DMS 273 (cell line): Measurements from ENCODE around the gene EWSR1.

Source experiments
- DNase-seq: peaks from one replicate; lab custom pipeline; 2025; ENCODE audit not compliant: unreplicated experiment; lab: John Stamatoyannopoulos, UW

EWSR1 gene

DNA sequence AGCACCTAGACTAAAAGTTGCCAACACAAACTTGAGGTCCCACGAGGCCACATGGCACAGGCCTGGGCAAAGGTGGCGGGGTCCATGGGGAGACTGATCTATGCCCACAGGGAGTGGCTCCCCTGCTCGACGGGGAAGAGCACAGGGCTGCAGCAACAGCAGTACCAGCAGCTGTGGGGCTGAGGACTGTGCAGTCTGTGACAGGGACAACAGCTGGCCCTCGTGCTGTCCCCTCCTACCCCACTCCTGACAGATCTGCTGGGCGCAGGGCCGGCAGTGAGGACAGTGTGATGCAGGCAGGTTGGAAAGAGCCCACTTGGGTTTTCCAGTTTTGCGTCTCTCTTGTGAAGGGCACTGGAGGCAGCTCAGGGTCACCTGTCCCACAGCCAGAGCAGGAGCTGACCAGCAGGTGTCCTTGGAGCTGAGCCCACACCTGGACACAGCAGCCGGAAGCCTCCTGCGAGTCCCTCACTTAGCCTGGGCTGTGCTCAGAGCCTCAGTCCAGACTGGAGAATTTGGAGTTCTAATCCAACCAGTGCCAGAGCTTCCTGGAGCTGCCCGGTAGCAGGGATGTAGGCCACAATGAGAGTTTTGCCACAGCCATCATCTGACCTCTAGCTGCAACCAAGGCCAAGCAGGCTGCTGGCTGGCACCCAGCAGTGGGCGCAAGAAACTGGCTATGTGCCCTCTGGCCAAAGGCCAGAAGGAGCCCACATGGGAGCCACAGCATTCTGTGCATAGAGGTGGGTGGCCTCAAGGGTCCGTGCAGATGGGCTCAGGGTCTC is 34.8 kb downstream of the EWSR1 start:
- DNase-seq: peak; percentile 55

DNA sequence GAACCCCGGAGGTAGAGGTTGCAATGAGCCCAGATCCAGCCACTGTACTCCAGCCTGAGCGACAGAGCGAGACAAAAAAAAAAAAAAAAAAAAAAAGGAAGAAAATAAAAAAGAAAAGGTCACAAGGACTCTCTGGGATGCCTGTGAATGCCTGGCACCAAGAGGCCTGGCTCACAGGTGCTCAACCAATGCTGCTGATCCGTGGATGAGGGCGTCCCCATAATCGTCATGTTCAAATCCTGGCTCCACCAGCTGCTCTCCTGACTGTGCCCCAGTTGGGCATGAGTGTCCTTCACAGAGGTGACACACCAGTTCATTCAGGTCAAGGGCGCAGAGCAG is 37.7 kb downstream of the EWSR1 start:
- no peak for DNase-seq

DNA sequence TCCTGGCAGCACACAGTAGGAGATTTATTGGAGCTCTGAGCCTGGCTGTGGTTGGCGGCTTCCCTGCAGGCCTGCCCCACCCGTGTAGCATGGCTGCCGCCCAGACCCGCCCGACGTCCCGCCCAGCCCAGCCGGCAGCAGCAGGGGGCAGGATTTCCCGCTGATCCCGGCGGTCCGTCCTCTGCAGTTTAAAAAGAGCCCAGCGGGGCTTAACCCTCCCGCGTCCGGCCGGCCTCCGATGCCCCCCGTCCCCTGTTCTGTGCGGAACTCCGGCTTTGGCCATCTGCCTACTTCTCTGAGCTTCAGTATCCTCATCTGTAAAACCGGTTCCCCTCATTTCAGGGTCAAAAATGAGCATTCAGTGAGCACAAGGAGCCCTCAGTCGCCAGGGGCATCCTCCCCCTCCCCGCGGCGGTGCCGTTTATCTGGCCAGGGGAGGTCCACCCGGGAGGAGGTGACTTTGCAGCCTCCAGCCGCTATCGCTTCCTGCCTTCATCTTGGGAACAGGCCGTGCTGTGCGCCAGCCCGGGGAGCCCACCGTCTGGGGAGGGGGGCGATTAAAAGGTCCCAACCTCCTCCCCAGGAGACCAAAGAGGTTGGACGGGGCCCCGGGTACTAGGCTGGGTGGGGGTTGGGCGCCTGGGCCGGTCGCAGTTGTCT is 38.2 kb downstream of the EWSR1 start, which contains the start of gene GAS2L1:
Gene GAS2L1, plus strand, starts transcription at position 476 of the 660 bp plus-strand sequence. CDS start 1,456 bp downstream, outside the sequence.
- peak; percentile 83 for DNase-seq

DNA sequence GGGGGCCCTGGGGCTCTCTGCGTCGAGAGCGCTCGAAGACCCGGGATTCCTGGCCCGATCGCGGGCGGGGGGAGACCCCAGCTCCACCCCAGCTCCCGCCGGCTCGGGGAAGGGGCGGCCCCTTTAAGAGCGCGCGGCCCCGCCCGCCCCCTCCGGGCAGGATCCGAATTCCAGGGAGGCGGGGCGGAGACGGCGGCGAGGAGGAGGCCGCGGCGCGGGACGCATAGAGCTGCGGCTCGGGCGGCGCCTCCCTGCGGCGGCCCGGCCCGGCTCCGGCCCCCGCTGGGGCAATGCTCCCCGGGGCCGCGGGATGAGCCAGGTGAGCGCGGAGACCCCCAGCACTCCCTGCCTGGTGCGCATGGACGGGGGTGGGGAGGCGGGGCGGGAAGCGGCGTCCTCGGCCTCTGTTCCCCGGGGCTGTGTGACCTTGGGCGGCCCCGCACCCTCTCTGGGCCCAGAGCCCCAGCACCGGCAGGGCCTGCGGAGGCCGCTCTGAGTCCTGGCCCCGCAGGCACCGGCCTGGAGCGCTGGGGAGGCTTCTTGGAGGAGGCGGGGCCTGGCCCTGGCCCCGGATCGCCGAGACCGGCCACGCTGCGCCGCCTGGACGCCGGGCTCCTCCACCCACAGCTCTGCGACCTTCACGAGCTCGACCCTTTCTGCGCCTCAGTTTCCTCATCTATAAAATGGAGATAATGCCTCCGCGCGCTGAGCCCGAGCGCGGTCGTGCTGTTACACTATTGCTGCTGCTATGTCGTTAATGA is 38.9 kb downstream of the EWSR1 start:
- DNase-seq: peak; percentile 90

DNA sequence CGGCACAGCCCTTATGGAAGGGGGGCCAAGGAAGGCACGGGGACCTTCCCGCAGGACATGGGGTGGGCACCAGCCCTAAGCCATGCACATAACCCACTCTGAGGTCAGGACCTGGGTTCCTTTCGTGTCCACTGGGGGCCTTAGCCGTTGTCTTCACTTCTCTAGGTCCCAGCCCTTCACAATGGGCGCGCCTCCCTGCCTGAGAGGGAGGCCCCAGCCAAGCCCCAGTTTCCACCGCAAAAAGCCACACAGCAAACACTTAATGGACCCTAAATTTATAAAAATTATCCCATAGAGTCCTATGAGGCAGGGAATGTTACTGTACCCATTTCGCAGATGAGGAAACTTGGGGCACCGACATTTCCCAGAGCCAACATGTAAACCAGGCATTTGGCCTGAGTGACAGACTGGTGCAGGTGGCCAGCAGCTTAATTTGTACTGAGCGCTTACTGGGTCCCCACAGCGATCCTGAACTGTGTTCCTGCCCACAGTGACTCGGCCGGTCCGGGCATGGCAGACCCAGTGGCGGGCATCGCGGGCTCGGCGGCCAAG is 39.6 kb downstream of the EWSR1 start:
- DNase-seq: no peak

DNA sequence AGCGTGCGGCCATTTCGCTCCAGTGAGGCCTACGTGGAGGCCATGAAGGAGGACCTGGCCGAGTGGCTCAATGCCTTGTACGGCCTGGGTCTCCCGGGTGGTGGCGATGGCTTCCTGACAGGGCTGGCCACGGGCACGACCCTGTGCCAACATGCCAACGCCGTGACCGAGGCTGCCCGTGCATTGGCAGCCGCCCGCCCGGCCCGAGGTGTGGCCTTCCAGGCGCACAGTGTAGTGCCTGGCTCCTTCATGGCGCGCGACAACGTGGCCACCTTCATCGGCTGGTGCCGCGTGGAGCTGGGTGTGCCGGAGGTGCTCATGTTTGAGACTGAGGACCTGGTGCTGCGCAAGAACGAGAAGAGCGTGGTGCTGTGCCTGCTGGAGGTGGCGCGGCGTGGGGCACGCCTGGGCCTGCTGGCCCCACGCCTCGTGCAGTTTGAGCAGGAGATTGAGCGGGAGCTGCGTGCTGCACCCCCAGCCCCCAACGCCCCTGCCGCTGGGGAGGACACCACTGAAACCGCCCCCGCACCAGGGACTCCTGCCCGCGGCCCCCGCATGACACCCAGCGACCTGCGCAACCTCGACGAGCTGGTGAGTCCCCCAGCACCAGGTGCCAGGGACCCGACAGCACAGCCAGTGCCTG is 40.2 kb downstream of the EWSR1 start:
- DNase-seq: no peak

DNA sequence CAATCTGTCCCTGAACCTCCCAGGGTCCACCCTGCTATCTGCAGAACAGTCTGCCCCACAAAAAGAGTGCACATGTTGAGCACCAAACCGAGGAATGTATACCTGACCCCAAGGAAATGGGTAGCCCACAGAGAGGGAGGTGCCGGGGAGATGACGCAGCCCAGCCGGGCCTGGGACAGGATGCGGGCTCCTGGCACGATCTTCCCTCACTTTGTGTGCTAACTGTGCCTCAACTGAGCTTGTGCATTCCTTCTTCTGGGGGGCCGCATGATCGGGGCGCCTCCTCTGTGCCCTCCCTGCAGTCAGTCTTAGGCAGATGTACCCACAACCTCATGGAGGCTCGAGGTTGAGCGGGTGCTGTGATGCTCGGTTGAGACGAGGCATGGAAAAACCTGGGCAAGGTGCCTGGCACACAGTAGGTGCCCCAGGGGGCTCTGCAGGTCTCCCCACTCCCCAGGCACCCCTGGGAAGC is 40.8 kb downstream of the EWSR1 start:
- DNase-seq: peak; percentile 18

DNA sequence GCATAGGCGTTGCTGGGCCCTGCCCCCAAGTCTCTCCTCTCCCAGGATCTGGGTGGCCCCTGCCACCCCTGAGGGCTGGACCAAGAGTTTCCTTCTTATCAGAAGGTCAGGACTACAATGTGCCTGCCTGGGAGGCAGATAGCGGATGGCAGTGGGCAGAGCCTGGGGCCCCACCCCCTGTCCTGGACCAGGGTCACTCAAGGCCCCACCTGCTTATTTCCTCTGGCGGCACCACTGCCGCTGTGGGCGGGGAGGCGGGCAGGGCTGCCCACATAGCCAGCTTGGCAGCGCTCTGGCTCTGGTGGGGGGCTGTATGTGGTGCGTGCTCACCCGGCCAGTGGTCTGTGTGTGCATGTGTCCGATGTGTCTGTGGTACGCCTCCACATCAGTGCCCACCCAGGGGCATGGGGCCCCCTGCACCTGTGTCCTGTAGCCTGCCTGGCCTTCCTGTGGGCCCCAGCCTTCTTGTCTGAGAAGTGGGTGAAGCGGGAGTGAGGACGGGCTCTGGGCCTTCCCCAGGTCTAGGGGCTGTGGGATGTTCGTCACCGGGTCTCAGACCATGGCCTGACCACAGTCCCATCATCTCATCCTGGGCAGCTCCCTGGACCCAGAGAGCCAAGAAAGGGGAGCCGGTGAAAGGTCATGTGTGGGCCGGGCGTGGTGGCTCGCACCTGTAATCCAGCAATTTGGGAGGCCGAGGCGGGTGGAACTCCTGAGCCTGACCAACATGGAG is 41.4 kb downstream of the EWSR1 start:
- peak; percentile 16 for DNase-seq

DNA sequence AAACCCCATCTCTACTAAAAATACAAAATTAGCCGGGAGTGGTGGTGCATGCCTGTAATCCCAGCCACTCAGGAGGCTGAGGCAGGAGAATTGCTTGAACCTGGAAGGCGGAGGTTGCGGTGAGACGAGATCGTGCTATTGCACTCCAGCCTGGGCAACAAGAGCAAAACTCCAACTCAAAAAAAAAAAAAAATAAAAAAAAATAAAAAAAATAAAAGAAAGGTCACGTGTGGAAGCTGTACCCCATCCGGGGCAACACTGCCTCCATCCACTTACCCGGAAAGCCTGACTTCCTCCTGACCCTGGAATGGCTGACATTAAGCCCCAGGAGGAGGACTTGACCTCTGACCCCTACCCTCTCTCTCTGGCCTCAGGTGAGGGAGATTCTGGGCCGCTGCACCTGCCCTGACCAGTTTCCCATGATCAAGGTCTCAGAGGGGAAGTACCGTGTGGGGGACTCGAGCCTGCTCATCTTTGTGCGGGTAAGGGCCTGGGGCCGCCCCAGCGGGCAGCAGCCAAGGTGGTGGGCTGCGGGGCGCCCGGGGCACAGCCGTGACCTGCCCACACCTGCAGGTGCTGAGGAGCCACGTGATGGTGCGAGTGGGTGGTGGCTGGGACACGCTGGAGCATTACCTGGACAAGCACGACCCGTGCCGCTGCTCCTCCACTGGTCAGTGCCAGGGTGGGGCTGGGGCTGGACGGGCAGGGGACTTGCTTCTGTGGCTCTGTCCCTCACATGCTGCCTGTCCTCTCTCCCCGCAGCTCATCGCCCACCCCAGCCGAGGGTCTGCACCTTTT is 42.2 kb downstream of the EWSR1 start:
- DNase-seq: no peak

DNA sequence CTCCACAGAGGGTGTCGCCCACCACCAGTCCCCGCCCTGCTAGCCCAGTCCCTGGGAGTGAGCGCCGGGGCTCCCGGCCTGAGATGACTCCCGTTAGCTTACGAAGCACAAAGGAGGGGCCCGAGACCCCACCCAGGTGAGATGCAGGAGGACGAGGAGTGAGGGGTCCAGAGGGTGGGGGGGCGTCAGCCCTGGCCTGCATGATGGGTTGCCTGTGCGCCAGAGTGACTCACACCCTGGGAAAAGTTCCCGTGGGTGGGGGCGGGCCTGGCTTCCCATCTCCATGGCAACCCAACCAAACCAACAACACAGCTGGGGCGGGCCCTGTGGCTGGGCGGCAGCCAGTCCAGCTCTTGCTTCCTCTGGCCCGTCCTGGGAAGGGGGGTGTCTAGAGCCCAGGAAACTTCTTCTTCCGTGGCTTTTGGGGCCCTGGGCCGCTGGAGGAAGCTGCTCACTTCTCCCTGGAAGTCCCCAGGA is 42.8 kb downstream of the EWSR1 start:
- DNase-seq: peak; percentile 91

DNA sequence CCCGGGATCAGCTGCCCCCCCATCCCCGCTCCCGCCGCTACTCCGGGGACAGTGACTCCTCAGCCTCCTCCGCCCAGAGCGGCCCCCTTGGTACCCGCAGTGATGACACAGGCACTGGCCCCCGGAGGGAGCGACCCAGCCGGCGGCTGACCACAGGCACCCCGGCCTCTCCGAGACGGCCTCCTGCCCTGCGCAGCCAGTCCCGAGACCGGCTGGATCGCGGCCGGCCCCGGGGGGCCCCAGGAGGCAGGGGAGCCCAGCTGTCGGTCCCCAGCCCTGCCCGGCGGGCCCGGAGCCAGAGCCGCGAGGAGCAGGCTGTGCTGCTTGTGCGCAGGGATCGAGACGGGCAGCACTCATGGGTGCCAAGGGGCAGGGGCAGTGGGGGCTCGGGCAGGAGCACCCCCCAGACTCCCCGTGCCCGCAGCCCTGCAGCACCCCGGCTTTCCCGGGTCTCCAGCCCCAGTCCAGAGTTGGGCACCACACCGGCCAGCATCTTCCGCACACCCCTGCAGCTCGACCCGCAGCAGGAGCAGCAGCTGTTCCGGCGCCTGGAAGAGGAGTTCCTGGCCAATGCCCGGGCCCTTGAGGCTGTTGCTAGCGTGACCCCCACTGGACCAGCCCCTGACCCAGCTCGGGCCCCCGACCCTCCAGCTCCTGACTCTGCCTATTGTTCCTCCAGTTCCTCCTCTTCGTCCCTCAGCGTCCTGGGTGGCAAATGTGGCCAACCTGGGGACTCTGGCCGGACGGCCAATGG is 43.6 kb downstream of the EWSR1 start:
- peak; percentile 76 for DNase-seq

DNA sequence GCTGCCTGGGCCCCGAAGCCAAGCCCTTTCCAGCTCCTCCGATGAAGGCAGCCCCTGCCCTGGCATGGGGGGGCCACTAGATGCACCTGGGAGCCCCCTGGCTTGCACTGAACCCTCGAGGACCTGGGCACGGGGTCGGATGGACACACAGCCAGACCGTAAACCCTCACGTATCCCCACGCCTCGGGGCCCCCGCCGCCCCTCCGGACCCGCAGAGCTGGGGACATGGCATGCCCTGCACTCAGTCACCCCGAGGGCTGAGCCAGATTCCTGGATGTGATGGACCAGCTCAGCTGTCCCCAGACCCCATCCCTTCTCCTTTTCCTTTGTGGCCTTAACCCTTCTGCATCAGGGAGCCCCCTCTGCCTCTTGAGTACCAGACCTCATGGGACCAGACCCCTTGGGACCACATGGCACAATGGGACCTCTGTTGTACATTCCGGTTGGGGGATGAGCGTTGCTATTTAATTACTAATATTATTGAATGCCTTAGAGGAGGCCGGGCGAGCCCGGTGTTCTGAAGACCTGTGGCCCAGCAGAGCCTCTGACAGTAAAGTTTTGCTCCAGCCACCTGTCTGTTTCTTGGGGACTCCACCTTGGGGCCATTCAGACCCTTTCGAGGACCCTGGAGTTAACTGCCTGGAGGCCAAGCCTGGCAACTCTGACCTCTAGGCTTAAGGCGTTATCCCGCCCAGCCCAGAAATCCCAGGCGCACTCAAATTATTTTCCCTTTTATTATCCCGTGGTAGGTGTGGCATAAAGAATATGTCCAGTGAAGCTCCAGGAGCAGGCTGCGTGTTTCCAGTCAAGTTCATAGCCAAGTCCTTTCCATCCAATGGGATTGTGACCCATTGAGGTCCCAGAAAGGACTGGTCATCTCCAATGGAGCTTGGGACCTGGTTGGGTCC is 44.4 kb downstream of the EWSR1 start:
- no peak for DNase-seq

DNA sequence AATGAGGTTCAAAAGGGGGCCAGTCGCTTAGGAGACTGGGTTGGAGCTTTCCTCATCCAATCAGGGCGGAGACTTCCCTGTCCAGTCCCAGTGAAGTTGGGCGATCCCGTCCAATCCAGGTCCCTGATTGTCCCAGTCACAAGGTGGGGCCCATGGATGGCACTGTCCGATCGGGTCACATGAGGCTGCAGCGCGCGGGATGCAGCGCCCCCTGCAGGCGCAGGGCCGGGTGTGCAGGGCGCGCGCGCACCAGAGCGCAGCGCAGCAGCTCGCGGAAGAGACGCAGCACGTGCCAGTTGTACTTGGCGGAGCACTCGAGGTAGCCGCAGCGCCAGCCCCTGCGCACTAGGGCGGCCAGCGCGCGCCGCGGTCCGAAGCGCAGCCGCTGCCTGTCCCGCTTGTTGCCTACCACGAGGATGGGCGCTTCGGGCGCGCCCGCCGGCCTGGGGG is 45.1 kb downstream of the EWSR1 start:
- no peak for DNase-seq

DNA sequence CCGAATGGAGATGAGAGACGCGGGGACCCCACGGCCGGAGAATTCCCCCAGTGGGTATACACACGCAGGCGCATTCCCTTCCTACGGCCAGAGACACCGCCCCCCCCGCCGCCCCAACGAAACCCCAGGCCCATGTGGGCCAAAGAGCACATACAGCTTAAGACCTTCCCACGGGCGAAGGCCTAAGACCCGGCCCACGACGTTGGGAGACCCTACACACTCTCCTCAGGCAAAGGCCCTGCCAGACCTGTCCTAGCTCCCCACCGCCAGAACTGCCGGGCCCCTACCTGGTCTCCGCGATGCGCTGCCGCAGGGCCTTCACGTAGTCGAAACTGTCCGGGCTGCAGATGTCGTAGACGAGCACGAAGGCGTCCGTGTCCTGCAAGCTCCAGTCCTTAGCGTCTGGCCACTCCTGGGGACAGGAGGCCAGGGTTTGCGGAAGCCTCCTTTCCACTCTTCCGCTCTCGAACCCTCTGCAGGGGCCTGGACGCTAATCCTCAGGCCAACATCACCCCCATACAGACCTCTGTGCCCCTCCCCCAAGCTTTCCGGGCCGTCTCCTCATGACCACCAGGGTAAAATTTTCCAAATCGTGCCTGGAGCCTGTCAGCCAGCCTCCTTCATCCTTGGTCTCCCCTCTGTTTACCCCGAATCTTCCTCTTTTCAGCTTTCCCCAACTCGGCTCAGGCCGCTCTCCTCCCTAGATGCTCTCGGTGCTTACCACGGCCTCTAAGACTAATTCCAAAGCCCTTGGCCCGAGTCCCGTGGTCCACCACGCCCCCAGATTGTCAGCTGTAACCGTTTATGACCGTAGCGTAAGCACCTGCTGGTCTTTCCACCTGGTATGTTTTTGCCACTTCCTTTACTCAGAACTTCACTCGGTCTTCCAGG is 45.8 kb downstream of the EWSR1 start:
- peak; percentile 58 for DNase-seq

DNA sequence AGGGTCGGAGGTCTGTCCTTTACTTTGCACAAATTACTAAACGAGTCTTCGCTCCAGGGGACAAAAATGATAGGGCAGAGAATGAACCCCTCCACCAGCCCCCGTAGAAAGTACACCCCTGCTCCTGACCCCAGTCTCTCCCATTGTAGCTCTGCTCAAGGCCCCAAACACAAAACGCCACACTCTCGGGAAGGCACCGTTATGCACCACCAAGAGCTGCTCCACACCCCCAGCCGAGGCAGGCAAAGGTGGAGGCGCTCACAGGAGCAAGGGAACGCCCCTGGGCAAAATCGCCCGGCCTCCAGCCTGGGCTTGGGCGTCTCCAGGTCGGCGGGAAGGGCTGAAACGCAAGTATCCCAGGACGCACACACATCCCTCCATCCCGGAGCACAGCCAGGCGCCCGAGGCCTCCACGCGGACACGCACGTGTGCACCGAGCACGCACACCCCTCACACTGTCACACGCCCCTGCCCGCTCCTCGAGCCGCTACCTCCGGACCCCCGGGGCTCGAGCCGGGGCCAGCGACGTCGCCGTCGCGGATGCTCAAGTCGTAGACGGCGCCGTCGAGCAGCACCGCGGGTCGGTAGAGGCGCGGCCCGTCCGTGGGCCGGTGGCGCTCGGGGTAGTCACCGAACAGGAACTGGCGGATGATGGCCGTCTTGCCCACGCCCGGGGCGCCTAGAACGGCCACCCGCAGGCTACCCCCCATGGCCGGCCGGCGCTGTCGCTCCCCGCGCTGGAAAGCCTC is 46.6 kb downstream of the EWSR1 start:
- peak; percentile 69 for DNase-seq
